SJSA1 (cell line): ENCODE measurements around the gene KSR1. TPM values are rescaled to one million over a fixed set of nuclear protein-coding genes. Genes with fewer than 3 reads are reported as not detected.

Source experiments
- DNase-seq, 2 experiments: peaks; one replicate each; pipeline ENCODE4 v3.0.0-alpha.2; 2015 to 2020; ENCODE audit warnings: low spot score in 2 of 2, low read depth in 1 of 2
- H3K27ac ChIP-seq: fragments of 250-450 bp; sonication (Bioruptor Pico); 2 replicates; pipeline ENCODE4 v1.5.1; 2020; ENCODE audit warnings: mild to moderate bottlenecking, moderate library complexity
- H3K27me3 ChIP-seq: fragments of 250-450 bp; sonication (Bioruptor Pico); replicated peaks from 2 replicates; pipeline ENCODE4 v1.5.1; 2020; ENCODE audit warnings: mild to moderate bottlenecking, moderate library complexity
- H3K36me3 ChIP-seq: fragments of 250-450 bp; sonication (Bioruptor Pico); 2 replicates; pipeline ENCODE4 v1.5.1; 2020; ENCODE audit warnings: mild to moderate bottlenecking
- H3K4me1 ChIP-seq: fragments of 250-450 bp; sonication (Bioruptor Pico); replicated peaks from 2 replicates; pipeline ENCODE4 v1.6.1; 2021; ENCODE audit warnings: mild to moderate bottlenecking
- H3K4me3 ChIP-seq: fragments of 250-450 bp; sonication (Bioruptor Pico); 2 replicates; pipeline ENCODE4 v1.5.1; 2020; ENCODE audit warnings: mild to moderate bottlenecking
- H3K9me3 ChIP-seq: fragments of 250-450 bp; sonication (Bioruptor Pico); replicated peaks from 2 replicates; pipeline ENCODE4 v1.5.1; 2020; ENCODE audit warnings: mild to moderate bottlenecking
- total RNA-seq: library from RNA; depleted of rRNA; stranded (reverse); fragments of >200 nt; shearing (Covaris generic); gene quantifications from 2 replicates; pipeline ENCODE4 v1.2.3, GENCODE V29; 2014

Gene KSR1
- total RNA-seq, 1 experiment from 2014 or later, result 7.7 TPM

- no peak overlapping the region for H3K27ac ChIP-seq
- no peaks in the 10 kb centered on the region for H3K36me3 ChIP-seq
- H3K4me1 ChIP-seq, result peaks cover 25% of the 10 kb centered on the region
- no peaks in the 10 kb centered on the region for H3K27me3 ChIP-seq
- no peak overlapping the region for H3K4me3 ChIP-seq
- no peak for DNase-seq
- no peaks in the 10 kb centered on the region for H3K9me3 ChIP-seq
Measured at GRCh38 chr17:27568216-27568615, 112.0 kb downstream of the KSR1 start.

GRCh38 chr17:27568811-27569210, 112.6 kb downstream of the KSR1 start:
- no peak overlapping the region for H3K27ac ChIP-seq
- H3K4me3 ChIP-seq, result no peak overlapping the region
- DNase-seq, result no peak
- H3K4me1 ChIP-seq, result peaks cover 31% of the 10 kb centered on the region
- no peaks in the 10 kb centered on the region for H3K36me3 ChIP-seq
- no peaks in the 10 kb centered on the region for H3K9me3 ChIP-seq
- H3K27me3 ChIP-seq, result no peaks in the 10 kb centered on the region

- Histone ChIP-seq H3K9me3 (no peaks in the 10 kb centered on the region), H3K27me3 (no peaks in the 10 kb centered on the region), H3K4me3 (no peak overlapping the region), H3K4me1 (peaks cover 35% of the 10 kb centered on the region), H3K36me3 (no peaks in the 10 kb centered on the region), H3K27ac (no peak overlapping the region)
- peak in 1 of 2 experiments; percentile 19 for DNase-seq
Measured at GRCh38 chr17:27569257-27569722, 113.0 kb downstream of the KSR1 start.

GRCh38 chr17:27569884-27570577, 113.8 kb downstream of the KSR1 start:
- H3K4me3 ChIP-seq, result no peak overlapping the region
- no peaks in the 10 kb centered on the region for H3K27me3 ChIP-seq
- peaks cover 42% of the 10 kb centered on the region for H3K4me1 ChIP-seq
- no peak for DNase-seq
- H3K36me3 ChIP-seq, result no peaks in the 10 kb centered on the region
- no peaks in the 10 kb centered on the region for H3K9me3 ChIP-seq
- no peak overlapping the region for H3K27ac ChIP-seq

- Histone ChIP-seq H3K9me3 (no peaks in the 10 kb centered on the region), H3K27ac (no peak overlapping the region), H3K4me1 (peaks cover 45% of the 10 kb centered on the region), H3K27me3 (no peaks in the 10 kb centered on the region), H3K36me3 (no peaks in the 10 kb centered on the region), H3K4me3 (no peak overlapping the region)
- no peak for DNase-seq
Measured at GRCh38 chr17:27570578-27570914, 114.3 kb downstream of the KSR1 start.

GRCh38 chr17:27571563-27572352, 115.5 kb downstream of the KSR1 start:
- Histone ChIP-seq H3K4me1 (peaks cover 57% of the 10 kb centered on the region), H3K27me3 (no peaks in the 10 kb centered on the region), H3K27ac (no peak overlapping the region), H3K36me3 (no peaks in the 10 kb centered on the region), H3K4me3 (no peak overlapping the region), H3K9me3 (no peaks in the 10 kb centered on the region)
- DNase-seq, result no peak

- Histone ChIP-seq H3K4me1 (peaks cover 66% of the 10 kb centered on the region), H3K4me3 (no peak overlapping the region), H3K9me3 (no peaks in the 10 kb centered on the region), H3K36me3 (no peaks in the 10 kb centered on the region), H3K27me3 (no peaks in the 10 kb centered on the region), H3K27ac (peak overlapping the region; percentile 33)
- DNase-seq, result peak; percentile 36 to 60
Measured at GRCh38 chr17:27572665-27573064, 116.4 kb downstream of the KSR1 start.

GRCh38 chr17:27573548-27573947, 117.3 kb downstream of the KSR1 start:
- Histone ChIP-seq H3K4me3 (no peak overlapping the region), H3K36me3 (no peaks in the 10 kb centered on the region), H3K9me3 (no peaks in the 10 kb centered on the region), H3K27me3 (no peaks in the 10 kb centered on the region), H3K27ac (peak overlapping the region; percentile 33; the same call in 1 of the 2 replicates), H3K4me1 (peaks cover 75% of the 10 kb centered on the region)
- no peak for DNase-seq

- Histone ChIP-seq H3K4me3 (no peak overlapping the region), H3K36me3 (no peaks in the 10 kb centered on the region), H3K27me3 (no peaks in the 10 kb centered on the region), H3K27ac (peak overlapping the region; percentile 8; the same call in 1 of the 2 replicates), H3K4me1 (peaks cover 77% of the 10 kb centered on the region), H3K9me3 (no peaks in the 10 kb centered on the region)
- peak in 1 of 2 experiments; percentile 21 for DNase-seq
Measured at GRCh38 chr17:27573971-27574525, 117.8 kb downstream of the KSR1 start.

GRCh38 chr17:27575096-27575911, 119.1 kb downstream of the KSR1 start:
- DNase-seq, result no peak
- Histone ChIP-seq H3K36me3 (no peaks in the 10 kb centered on the region), H3K9me3 (no peaks in the 10 kb centered on the region), H3K4me1 (peaks cover 70% of the 10 kb centered on the region), H3K27me3 (no peaks in the 10 kb centered on the region), H3K27ac (peak overlapping the region; percentile 63), H3K4me3 (no peak overlapping the region)

- H3K36me3 ChIP-seq, result no peaks in the 10 kb centered on the region
- H3K9me3 ChIP-seq, result no peaks in the 10 kb centered on the region
- H3K4me1 ChIP-seq, result peaks cover 70% of the 10 kb centered on the region
- H3K27ac ChIP-seq, result peak overlapping the region; percentile 63
- DNase-seq, result no peak
- no peaks in the 10 kb centered on the region for H3K27me3 ChIP-seq
- H3K4me3 ChIP-seq, result no peak overlapping the region
Measured at GRCh38 chr17:27575912-27576252, 119.6 kb downstream of the KSR1 start.

GRCh38 chr17:27576477-27577083, 120.3 kb downstream of the KSR1 start:
- no peaks in the 10 kb centered on the region for H3K36me3 ChIP-seq
- peaks cover 69% of the 10 kb centered on the region for H3K4me1 ChIP-seq
- H3K27me3 ChIP-seq, result no peaks in the 10 kb centered on the region
- no peaks in the 10 kb centered on the region for H3K9me3 ChIP-seq
- peak in 1 of 2 experiments; percentile 40 for DNase-seq
- H3K4me3 ChIP-seq, result no peak overlapping the region
- peak overlapping the region; percentile 63 for H3K27ac ChIP-seq

- H3K4me1 ChIP-seq, result peaks cover 62% of the 10 kb centered on the region
- H3K4me3 ChIP-seq, result no peak overlapping the region
- DNase-seq, result peak in 1 of 2 experiments; percentile 35
- no peaks in the 10 kb centered on the region for H3K36me3 ChIP-seq
- H3K27ac ChIP-seq, result peak overlapping the region; percentile 63
- no peaks in the 10 kb centered on the region for H3K9me3 ChIP-seq
- no peaks in the 10 kb centered on the region for H3K27me3 ChIP-seq
Measured at GRCh38 chr17:27577121-27577761, 121.0 kb downstream of the KSR1 start.
